HCT116 (cell line): ENCODE measurements around the gene RPGRIP1.

ENCODE experiments used
- CEBPB ChIP-seq: IDR thresholded peaks from 2 replicates; pipeline ENCODE4 v1.6.1; 2012; ENCODE audit warnings: low read depth
- POLR2A ChIP-seq: IDR thresholded peaks from 2 replicates; pipeline ENCODE4 v1.7.0; 2011; ENCODE audit warnings: borderline replicate concordance; ENCODE audit not compliant: insufficient read depth, insufficient read length; ENCODE audit errors: extremely low read depth
- RAD21 ChIP-seq: IDR thresholded peaks from 2 replicates; pipeline ENCODE4 v1.6.1; 2012; ENCODE audit warnings: low read depth, mild to moderate bottlenecking
- YY1 ChIP-seq: IDR thresholded peaks from 2 replicates; pipeline ENCODE4 v1.6.1; 2011; ENCODE audit warnings: low read length, low read depth, moderate library complexity, mild to moderate bottlenecking; ENCODE audit not compliant: insufficient replicate concordance; ENCODE audit errors: extremely low read depth
- ZNF274 ChIP-seq: fragments of 200-500 bp; sonication (Bioruptor generic); IDR thresholded peaks from 2 replicates; pipeline ENCODE4 v1.6.1; 2014; ENCODE audit warnings: mild to moderate bottlenecking, low read depth, low read length, inconsistent platforms
- TF ChIP-seq, protein P1 (sequence below), 3 experiments: fragments of 200-600 bp in 1 of 3; sonication (generic) in 1 of 3; IDR thresholded peaks in 2 of 3; conservative IDR thresholded peaks in 1 of 3; 2 replicates each; pipeline ENCODE4 v1.5.1; 2012 to 2017; ENCODE audit warnings: low read depth in 2 of 3, low read length in 2 of 3, antibody characterized with exemption in 1 of 3, borderline replicate concordance in 1 of 3, control low read depth in 1 of 3, mild to moderate bottlenecking in 1 of 3, mixed read lengths in 1 of 3, mixed run types in 1 of 3, moderate library complexity in 1 of 3; ENCODE audit not compliant: insufficient read depth in 1 of 3

GRCh38 chr14:21257394-21257909 lies 22.4 kb upstream of the RPGRIP1 start:
- TF ChIP-seq ZNF274 (no peak), POLR2A (no peak), RAD21 (no peak), YY1 (no peak), CEBPB (no peak)
- TF ChIP-seq, protein P1, sequence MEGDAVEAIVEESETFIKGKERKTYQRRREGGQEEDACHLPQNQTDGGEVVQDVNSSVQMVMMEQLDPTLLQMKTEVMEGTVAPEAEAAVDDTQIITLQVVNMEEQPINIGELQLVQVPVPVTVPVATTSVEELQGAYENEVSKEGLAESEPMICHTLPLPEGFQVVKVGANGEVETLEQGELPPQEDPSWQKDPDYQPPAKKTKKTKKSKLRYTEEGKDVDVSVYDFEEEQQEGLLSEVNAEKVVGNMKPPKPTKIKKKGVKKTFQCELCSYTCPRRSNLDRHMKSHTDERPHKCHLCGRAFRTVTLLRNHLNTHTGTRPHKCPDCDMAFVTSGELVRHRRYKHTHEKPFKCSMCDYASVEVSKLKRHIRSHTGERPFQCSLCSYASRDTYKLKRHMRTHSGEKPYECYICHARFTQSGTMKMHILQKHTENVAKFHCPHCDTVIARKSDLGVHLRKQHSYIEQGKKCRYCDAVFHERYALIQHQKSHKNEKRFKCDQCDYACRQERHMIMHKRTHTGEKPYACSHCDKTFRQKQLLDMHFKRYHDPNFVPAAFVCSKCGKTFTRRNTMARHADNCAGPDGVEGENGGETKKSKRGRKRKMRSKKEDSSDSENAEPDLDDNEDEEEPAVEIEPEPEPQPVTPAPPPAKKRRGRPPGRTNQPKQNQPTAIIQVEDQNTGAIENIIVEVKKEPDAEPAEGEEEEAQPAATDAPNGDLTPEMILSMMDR (IDR thresholded peaks at IDR 0.05 in 2 of 3, conservative IDR thresholded peaks at IDR 0.05 in 1 of 3; ENCODE audit: borderline replicate concordance in 1 of 3, insufficient read depth in 1 of 3, low read depth in 2 of 3, low read length in 2 of 3): no peak
